MM.1S (cell line): ENCODE measurements around the gene SLC1A2.

Experiments used
- DNase-seq: peaks from one replicate; pipeline ENCODE4 v3.0.0-alpha.2; 2015
- H2AFZ ChIP-seq: fragments of 300-600 bp; sonication (generic); 2 replicates; pipeline ENCODE4 v1.6.0; 2016; ENCODE audit warnings: antibody characterized with exemption, low read length
- H3F3A ChIP-seq: fragments of 300-600 bp; sonication (generic); 2 replicates; pipeline ENCODE4 v1.6.1; 2016; ENCODE audit warnings: mild to moderate bottlenecking, antibody characterized with exemption, low read length, moderate library complexity, mixed read lengths; ENCODE audit not compliant: insufficient read depth
- H3K27ac ChIP-seq: fragments of 300-600 bp; sonication (generic); 2 replicates; pipeline ENCODE4 v1.5.1; 2016; ENCODE audit warnings: mild to moderate bottlenecking, low read length
- H3K27me3 ChIP-seq: fragments of 300-600 bp; sonication (generic); replicated peaks from 2 replicates; pipeline ENCODE4 v1.6.0; 2016; ENCODE audit warnings: low read length; ENCODE audit not compliant: insufficient read depth
- H3K36me3 ChIP-seq: fragments of 300-600 bp; sonication (generic); replicated peaks from 2 replicates; pipeline ENCODE4 v1.6.1; 2016; ENCODE audit warnings: mild to moderate bottlenecking, low read length, mixed read lengths; ENCODE audit not compliant: insufficient read depth
- H3K4me1 ChIP-seq: fragments of 300-600 bp; sonication (generic); 2 replicates; pipeline ENCODE4 v1.6.1; 2016; ENCODE audit warnings: low read length, mixed read lengths
- H3K4me2 ChIP-seq: fragments of 300-600 bp; sonication (generic); 2 replicates; pipeline ENCODE4 v1.6.0; 2016; ENCODE audit warnings: low read depth, low read length
- H3K4me3 ChIP-seq: fragments of 300-600 bp; sonication (generic); 2 replicates; pipeline ENCODE4 v1.5.1; 2016; ENCODE audit warnings: low read length, mixed read lengths
- H3K79me2 ChIP-seq: fragments of 300-600 bp; sonication (generic); 2 replicates; pipeline ENCODE4 v1.6.1; 2016; ENCODE audit warnings: mixed run types, low read length, mixed read lengths
- H3K9ac ChIP-seq: fragments of 300-600 bp; sonication (generic); 2 replicates; pipeline ENCODE4 v1.6.1; 2016; ENCODE audit warnings: low read length, mixed read lengths
- H3K9me2 ChIP-seq: fragments of 300-600 bp; sonication (generic); replicated peaks from 2 replicates; pipeline ENCODE4 v1.6.1; 2016; ENCODE audit warnings: mild to moderate bottlenecking, low read length, mixed read lengths; ENCODE audit not compliant: insufficient read depth
- H3K9me3 ChIP-seq: fragments of 300-600 bp; sonication (generic); replicated peaks from 2 replicates; pipeline ENCODE4 v1.6.1; 2016; ENCODE audit warnings: mild to moderate bottlenecking, low read length, mixed read lengths; ENCODE audit not compliant: insufficient read depth
- H4K20me1 ChIP-seq: fragments of 300-600 bp; sonication (generic); 2 replicates; pipeline ENCODE4 v1.6.1; 2016; ENCODE audit warnings: mild to moderate bottlenecking, low read length, moderate library complexity, mixed read lengths; ENCODE audit not compliant: insufficient read depth
- EZH2 ChIP-seq: fragments of 300-600 bp; sonication (generic); optimal IDR thresholded peaks from 2 replicates; pipeline ENCODE3; 2017; ENCODE audit warnings: low read depth, mild to moderate bottlenecking, antibody characterized with exemption, low read length, mixed read lengths
- EZH2phosphoT487 ChIP-seq: fragments of 300-600 bp; sonication (generic); IDR thresholded peaks from 2 replicates; pipeline ENCODE4 v1.6.1; 2018; ENCODE audit warnings: antibody characterized with exemption, low read length
- TF ChIP-seq, protein P1 (sequence below): fragments of 300-600 bp; sonication (generic); IDR thresholded peaks from 2 replicates; pipeline ENCODE4 v1.5.1; 2016; ENCODE audit warnings: antibody characterized with exemption, low read length, mixed read lengths

Gene SLC1A2

DNA sequence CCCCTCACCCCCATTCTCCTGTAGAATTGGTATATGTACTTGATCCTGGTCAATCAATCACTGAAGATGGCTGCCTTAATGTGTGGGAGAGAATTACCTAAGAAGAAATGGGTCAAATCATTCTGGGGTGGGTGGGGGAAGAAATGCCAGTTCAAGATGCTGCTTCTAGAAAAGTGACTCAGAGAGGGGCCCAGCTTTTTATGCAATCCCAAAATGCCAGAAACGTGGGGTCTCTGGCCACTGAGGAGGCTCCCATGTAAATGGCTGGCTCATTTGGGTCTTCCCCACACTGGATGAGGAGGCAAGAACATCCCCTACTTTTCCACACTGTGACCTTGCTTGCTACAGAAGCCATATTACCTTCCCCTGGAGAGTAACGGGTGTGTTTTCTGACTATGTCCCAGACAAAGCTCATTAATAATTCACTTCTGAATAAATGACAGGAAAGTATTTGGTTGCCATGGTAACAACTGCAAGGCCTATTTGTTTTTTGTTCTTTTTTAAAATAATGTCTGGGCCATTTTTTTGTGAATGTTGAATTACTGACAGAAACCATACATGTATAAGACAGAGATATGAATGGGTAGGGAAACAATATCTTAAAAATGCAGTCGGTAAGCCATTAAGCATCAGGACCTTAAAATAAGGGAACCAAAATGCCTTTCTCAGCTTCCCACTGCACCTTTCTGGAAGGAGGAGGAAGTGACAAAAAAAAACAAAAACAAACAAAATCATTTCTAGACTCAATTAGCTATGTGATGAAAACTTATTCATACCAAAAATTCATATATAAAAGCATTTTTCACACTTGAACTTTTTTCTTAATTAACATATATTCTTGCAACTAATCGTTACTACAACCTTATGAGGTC lies 32.0 kb downstream of the SLC1A2 start:
- Histone ChIP-seq H3K9me2 (no peaks in the 10 kb centered on the region), H3K4me3 (no peak overlapping the region), H4K20me1 (no peaks in the 10 kb centered on the region), H3F3A (no peaks in the 10 kb centered on the region), H3K27ac (no peak overlapping the region), H3K36me3 (no peaks in the 10 kb centered on the region), H3K9ac (no peak overlapping the region), H2AFZ (no peak overlapping the region), H3K4me2 (no peak overlapping the region), H3K9me3 (no peaks in the 10 kb centered on the region), H3K4me1 (no peaks in the 10 kb centered on the region), H3K27me3 (no peaks in the 10 kb centered on the region), H3K79me2 (no peaks in the 10 kb centered on the region)
- DNase-seq: no peak
- TF ChIP-seq, protein P1, sequence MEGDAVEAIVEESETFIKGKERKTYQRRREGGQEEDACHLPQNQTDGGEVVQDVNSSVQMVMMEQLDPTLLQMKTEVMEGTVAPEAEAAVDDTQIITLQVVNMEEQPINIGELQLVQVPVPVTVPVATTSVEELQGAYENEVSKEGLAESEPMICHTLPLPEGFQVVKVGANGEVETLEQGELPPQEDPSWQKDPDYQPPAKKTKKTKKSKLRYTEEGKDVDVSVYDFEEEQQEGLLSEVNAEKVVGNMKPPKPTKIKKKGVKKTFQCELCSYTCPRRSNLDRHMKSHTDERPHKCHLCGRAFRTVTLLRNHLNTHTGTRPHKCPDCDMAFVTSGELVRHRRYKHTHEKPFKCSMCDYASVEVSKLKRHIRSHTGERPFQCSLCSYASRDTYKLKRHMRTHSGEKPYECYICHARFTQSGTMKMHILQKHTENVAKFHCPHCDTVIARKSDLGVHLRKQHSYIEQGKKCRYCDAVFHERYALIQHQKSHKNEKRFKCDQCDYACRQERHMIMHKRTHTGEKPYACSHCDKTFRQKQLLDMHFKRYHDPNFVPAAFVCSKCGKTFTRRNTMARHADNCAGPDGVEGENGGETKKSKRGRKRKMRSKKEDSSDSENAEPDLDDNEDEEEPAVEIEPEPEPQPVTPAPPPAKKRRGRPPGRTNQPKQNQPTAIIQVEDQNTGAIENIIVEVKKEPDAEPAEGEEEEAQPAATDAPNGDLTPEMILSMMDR: no peak
- TF ChIP-seq EZH2 (no peak), EZH2phosphoT487 (no peak)

DNA sequence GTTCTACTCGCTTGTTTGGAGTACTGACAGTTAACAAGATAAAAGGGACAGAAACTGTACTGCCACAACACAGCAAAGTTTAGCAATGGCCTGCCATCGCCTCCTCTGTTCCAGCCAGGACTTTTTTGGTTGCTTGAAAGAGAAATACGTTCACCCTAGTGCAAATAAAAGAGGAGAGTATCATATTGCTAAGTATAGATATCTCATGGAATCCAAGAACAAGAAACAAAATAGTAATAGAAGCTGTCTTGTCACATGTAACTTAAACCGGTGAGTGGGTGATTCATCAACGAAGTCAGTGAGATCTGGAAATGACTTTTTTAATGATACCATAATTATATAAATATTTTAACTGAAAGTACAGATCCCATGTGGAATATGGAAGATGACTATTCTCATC lies 35.4 kb downstream of the SLC1A2 start:
- H3K9ac ChIP-seq: no peak overlapping the region
- H3K36me3 ChIP-seq: no peaks in the 10 kb centered on the region

DNA sequence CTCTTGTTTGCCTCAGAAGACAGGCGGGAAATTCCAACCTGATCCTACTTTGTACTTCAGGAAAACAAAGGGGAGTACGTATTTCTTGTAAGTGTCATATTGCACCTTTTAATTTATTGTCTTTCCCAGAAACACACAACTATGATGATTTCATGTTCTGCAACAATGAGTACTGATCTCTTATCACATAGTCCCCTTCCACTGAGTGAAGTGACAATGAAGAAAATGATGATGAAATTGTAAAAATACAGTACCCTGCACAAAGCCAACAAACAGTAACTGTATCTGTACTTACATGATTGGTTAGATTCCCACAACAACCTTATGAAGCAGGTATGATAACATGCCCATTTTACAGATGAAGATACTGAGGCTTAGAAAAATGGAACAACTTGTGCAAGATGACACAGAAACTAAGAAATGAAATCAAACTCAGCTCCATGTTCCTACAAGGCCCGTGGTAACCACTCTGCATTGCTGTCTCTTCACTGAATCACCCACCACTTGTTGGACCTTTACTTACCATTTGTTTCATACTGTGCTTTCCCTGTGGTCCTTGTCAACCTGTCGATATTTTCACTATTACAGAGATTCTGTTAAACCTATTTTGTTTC lies 37.5 kb downstream of the SLC1A2 start:
- H3K9me2 ChIP-seq: no peaks in the 10 kb centered on the region
- no peaks in the 10 kb centered on the region for H3K4me1 ChIP-seq
- H3K27me3 ChIP-seq: no peaks in the 10 kb centered on the region
- TF ChIP-seq, protein P1: no peak
- TF ChIP-seq EZH2: no peak
- no peak for TF ChIP-seq EZH2phosphoT487
- H4K20me1 ChIP-seq: no peaks in the 10 kb centered on the region
- no peak for DNase-seq
- H3K9me3 ChIP-seq: no peaks in the 10 kb centered on the region
- H3K27ac ChIP-seq: no peak overlapping the region
- no peaks in the 10 kb centered on the region for H3K36me3 ChIP-seq
- no peak overlapping the region for H3K9ac ChIP-seq
- no peaks in the 10 kb centered on the region for H3K79me2 ChIP-seq
- no peak overlapping the region for H2AFZ ChIP-seq
- no peak overlapping the region for H3K4me2 ChIP-seq
- H3F3A ChIP-seq: no peaks in the 10 kb centered on the region
- no peak overlapping the region for H3K4me3 ChIP-seq

More for the DNA sequence above, 35.4 kb downstream of the SLC1A2 start:
- Histone ChIP-seq H3K4me1 (no peaks in the 10 kb centered on the region), H3F3A (no peaks in the 10 kb centered on the region), H3K9me3 (no peaks in the 10 kb centered on the region), H3K4me3 (no peak overlapping the region), H2AFZ (no peak overlapping the region), H4K20me1 (no peaks in the 10 kb centered on the region), H3K4me2 (no peak overlapping the region), H3K27me3 (no peaks in the 10 kb centered on the region), H3K27ac (no peak overlapping the region), H3K9me2 (no peaks in the 10 kb centered on the region), H3K79me2 (no peaks in the 10 kb centered on the region)
- no peak for DNase-seq
- TF ChIP-seq EZH2 (no peak), EZH2phosphoT487 (no peak)
- TF ChIP-seq, protein P1: no peak
